A673 (cell line): ENCODE data around the gene RIN1.

Source experiments
- CTCF ChIP-seq: fragments of 300-800, 200-600 bp; sonication (generic); conservative IDR thresholded peaks from 2 replicates; pipeline ENCODE4 v1.5.1; 2017; ENCODE audit warnings: low read depth, mild to moderate bottlenecking, antibody characterized with exemption, low read length, moderate library complexity, mixed read lengths
- EZH2 ChIP-seq: fragments of 200-600 bp; sonication (generic); IDR thresholded peaks from 2 replicates; pipeline ENCODE4 v1.6.1; 2017; ENCODE audit warnings: borderline replicate concordance, low read depth, mild to moderate bottlenecking, mixed read lengths, antibody characterized with exemption, low read length; ENCODE audit not compliant: poor library complexity, severe bottlenecking

- no peak for TF ChIP-seq CTCF
- no peak for TF ChIP-seq EZH2
Measured at GRCh38 chr11:66315498-66315885, 20.7 kb downstream of the RIN1 start.
